SU-DHL-6 (cell line): ENCODE data around the gene MYL6B.

Experiments
- CTCF ChIP-seq: fragments of 200-600 bp; sonication (generic); IDR thresholded peaks from one replicate; pipeline ENCODE4 v1.5.1; 2017; ENCODE audit warnings: antibody characterized with exemption, mild to moderate bottlenecking, low read length, moderate library complexity; ENCODE audit not compliant: insufficient read depth, poor library complexity, severe bottlenecking
- EZH2phosphoT487 ChIP-seq: fragments of 200-600 bp; sonication (generic), shearing (Covaris generic); conservative IDR thresholded peaks from 2 replicates; pipeline ENCODE4 v1.6.1; 2018; ENCODE audit warnings: mild to moderate bottlenecking, antibody characterized with exemption, low read length, moderate library complexity, mixed read lengths

GRCh38 chr12:56189099-56189917 is 36.9 kb downstream of the MYL6B start, which contains the start of gene SMARCC2:
- peak; percentile 44 for TF ChIP-seq CTCF
- no peak for TF ChIP-seq EZH2phosphoT487
